Mammary epithelial cell (primary cell): Measurements from ENCODE around the gene RAD51B.

ENCODE experiments used
- EZH2 ChIP-seq: IDR thresholded peaks from 2 replicates; pipeline ENCODE4 v1.6.1; 2012; ENCODE audit warnings: low read length, inconsistent platforms, borderline replicate concordance
- TF ChIP-seq, protein P1 (sequence below), 2 donors: IDR thresholded peaks in 1 of 2; conservative IDR thresholded peaks in 1 of 2; 2 replicates each; pipeline ENCODE4 v1.5.1; 2011 to 2012; ENCODE audit warnings: inconsistent platforms in 2 of 2, low read length in 2 of 2, mild to moderate bottlenecking in 2 of 2, control low read depth in 1 of 2, low read depth in 1 of 2; ENCODE audit not compliant: insufficient read depth in 1 of 2; ENCODE audit errors: extremely low read depth in 1 of 2

DNA sequence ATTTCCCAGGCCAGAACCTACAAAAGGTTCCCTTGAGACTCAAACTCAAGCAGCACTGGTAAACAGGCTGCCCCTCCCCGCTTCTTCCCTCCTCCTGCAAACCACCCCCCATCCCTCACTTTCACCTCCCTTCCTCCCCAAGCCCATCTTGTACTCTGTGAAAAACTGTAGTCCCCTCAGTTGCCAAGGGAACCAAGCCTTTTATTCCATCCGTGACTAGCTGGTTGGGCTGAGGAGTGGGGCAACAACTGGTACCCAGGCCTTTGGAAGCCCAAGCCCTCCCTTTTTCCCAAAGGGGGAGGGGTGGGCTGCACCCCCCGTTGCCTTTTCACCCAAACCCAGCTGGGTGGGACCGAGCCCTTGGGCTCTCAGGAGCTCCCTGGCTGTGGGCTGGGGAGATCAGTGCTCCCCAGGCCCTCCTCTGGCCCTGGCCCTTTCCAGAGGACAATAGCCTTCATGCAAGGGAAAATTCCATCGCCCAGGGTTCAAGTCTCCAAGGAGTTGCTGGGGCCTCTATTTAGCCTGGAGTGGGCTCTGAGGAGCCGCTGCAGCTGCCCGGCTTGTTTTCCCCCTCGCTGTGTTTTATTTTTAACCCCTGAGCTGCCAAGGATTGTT is 911.3 kb downstream of the RAD51B start:
- TF ChIP-seq, protein P1, sequence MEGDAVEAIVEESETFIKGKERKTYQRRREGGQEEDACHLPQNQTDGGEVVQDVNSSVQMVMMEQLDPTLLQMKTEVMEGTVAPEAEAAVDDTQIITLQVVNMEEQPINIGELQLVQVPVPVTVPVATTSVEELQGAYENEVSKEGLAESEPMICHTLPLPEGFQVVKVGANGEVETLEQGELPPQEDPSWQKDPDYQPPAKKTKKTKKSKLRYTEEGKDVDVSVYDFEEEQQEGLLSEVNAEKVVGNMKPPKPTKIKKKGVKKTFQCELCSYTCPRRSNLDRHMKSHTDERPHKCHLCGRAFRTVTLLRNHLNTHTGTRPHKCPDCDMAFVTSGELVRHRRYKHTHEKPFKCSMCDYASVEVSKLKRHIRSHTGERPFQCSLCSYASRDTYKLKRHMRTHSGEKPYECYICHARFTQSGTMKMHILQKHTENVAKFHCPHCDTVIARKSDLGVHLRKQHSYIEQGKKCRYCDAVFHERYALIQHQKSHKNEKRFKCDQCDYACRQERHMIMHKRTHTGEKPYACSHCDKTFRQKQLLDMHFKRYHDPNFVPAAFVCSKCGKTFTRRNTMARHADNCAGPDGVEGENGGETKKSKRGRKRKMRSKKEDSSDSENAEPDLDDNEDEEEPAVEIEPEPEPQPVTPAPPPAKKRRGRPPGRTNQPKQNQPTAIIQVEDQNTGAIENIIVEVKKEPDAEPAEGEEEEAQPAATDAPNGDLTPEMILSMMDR (conservative IDR thresholded peaks at IDR 0.05 in 1 of 2, IDR thresholded peaks at IDR 0.05 in 1 of 2; ENCODE audit: extremely low read depth in 1 of 2, insufficient read depth in 1 of 2, low read depth in 1 of 2, low read length in 2 of 2), result no peak
- TF ChIP-seq EZH2, result no peak
